Measurements from ENCODE around the gene PLB1. TPM values are rescaled to one million over a fixed set of nuclear protein-coding genes. Genes with fewer than 3 reads are reported as not detected.
A peak's percentile ranks its signal among the peaks of the same experiment; 100 is the strongest.

The PLB1 gene
- total and polyA plus RNA-seq, 7 experiments from 2014 or later = 0.47 to 6.4 (median 1.2) TPM

DNA sequence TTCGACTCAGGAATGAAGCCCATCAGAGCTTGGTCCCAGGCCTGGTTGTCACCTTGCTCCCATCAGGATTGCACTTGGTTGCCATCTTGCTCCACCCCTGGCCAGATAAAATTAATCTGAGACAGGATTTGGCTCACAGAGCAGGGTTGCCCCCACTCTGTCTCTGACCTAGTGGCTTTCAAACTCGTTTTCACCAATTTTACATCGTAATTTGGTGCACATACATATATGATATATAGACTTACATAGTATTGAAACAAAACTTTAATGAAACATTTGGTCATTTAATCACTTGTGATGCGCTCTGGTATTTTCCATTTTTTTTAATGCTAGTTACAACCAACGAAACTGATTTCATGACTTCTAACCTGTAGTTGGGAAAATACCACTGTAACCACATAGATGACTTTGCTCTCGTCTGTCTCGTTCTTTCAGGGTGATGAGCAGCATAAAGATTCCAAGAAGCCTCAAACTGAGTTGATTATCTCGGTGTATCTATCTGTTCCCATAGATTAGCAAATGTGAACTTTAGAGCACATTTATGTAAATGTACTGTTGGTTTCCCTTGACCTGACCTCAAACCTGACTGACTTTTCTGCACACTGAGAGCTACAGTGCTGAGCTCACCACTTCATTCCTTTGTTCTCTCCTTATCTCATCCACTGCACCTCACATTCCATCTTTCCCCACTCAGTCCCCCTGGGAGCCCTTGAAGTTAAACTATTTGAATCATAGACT is 30.5 kb upstream of the PLB1 start:
- Mint-ChIP-seq H3K9me3 (peaks cover 0 to 26% (median 9%) of the 10 kb centered on the region in 11 donors), H3K4me1 (peaks cover 11 to 42% (median 12%) of the 10 kb centered on the region in 7 donors), H3K27ac (peak overlapping the region in 1 of 9 donors; percentile 24), H3K36me3 (peaks cover 0 to 15% (median 5%) of the 10 kb centered on the region in 5 donors), H3K27me3 (peaks cover 0 to 14% (median 5%) of the 10 kb centered on the region in 5 donors), H3K4me3 (peak overlapping the region in 1 of 10 donors; percentile 37)
- ChIA-PET CTCF (no interaction called here), POLR2A (interaction anchor here (0.5 kb wide), 1 partner anchor 18 kb away, joined by 3 read pairs; no protein-coding TSS in a partner anchor)
- intact Hi-C loops (cut with micrococcal nuclease) = no loop called here
- no peaks in the 10 kb centered on the region for H3K9me3 ChIP-seq (ENCODE audit: control insufficient read depth in 2 of 3, low read length in 3 of 3)
- peaks cover 0 to 3% of the 10 kb centered on the region in 2 donors for H3K4me1 ChIP-seq (ENCODE audit: control insufficient read depth in 2 of 2, insufficient read depth in 2 of 2, low read length in 2 of 2)
- no peaks in the 10 kb centered on the region for H3K36me3 ChIP-seq (ENCODE audit: control insufficient read depth in 2 of 3, insufficient read depth in 3 of 3, low read length in 3 of 3)
- ATAC-seq (peak; percentile 48), DNase-seq (no peak)
- H3K4me3 ChIP-seq (ENCODE audit: low read length) = no peak overlapping the region
- H3K27me3 ChIP-seq (ENCODE audit: control insufficient read depth in 2 of 2, insufficient read depth in 2 of 2, low read length in 2 of 2) = no peaks in the 10 kb centered on the region
- no peak overlapping the region for H3K27ac ChIP-seq (ENCODE audit: low read depth, low read length)

DNA sequence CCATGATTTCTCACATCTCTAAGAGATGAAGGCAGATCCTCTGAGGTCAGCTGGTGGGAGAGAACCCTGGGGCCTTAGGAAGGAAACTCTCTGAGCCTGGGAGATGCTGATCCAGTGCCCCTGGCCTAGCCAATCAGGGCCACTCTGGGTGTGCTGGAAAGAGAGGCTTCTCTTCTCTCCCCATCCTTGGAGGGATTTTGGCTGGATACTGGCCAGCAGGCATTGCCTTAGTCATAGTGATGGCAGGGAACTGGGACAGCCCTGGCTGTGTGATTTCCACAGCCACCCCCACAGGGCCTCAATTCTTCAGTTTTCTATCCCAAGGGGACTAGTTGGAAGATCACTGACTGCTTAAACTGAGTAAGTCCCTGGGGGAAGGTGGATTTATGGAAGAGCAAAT is 26.6 kb upstream of the PLB1 start:
- intact Hi-C loops (cut with micrococcal nuclease) = no loop called here
- ChIA-PET POLR2A (no interaction called here), CTCF (interaction anchor here (0.8 kb wide), 1 partner anchor 23 kb away, joined by 3 read pairs; no protein-coding TSS in a partner anchor)
- ATAC-seq (no peak), DNase-seq (no peak)
- Histone ChIP-seq H3K36me3 (ENCODE audit: control insufficient read depth in 2 of 3, insufficient read depth in 3 of 3, low read length in 3 of 3) (no peaks in the 10 kb centered on the region), H3K27me3 (ENCODE audit: control insufficient read depth in 2 of 2, insufficient read depth in 2 of 2, low read length in 2 of 2) (no peaks in the 10 kb centered on the region), H3K4me3 (ENCODE audit: low read length) (no peak overlapping the region), H3K4me1 (ENCODE audit: control insufficient read depth in 2 of 2, insufficient read depth in 2 of 2, low read length in 2 of 2) (peaks cover 0 to 9% of the 10 kb centered on the region in 2 donors), H3K27ac (ENCODE audit: low read depth, low read length) (no peak overlapping the region), H3K9me3 (ENCODE audit: control insufficient read depth in 2 of 3, low read length in 3 of 3) (no peaks in the 10 kb centered on the region)
- H3K27me3 Mint-ChIP-seq = peaks cover 0 to 3% (median 0%) of the 10 kb centered on the region in 5 donors
- peaks cover 0 to 4% (median 0%) of the 10 kb centered on the region in 11 donors for H3K9me3 Mint-ChIP-seq
- peaks cover 19 to 38% (median 25%) of the 10 kb centered on the region in 7 donors for H3K4me1 Mint-ChIP-seq
- peak overlapping the region in 1 of 9 donors; percentile 70 for H3K27ac Mint-ChIP-seq
- H3K36me3 Mint-ChIP-seq = no peaks in the 10 kb centered on the region
- H3K4me3 Mint-ChIP-seq = peak overlapping the region in 1 of 10 donors; percentile 1

DNA sequence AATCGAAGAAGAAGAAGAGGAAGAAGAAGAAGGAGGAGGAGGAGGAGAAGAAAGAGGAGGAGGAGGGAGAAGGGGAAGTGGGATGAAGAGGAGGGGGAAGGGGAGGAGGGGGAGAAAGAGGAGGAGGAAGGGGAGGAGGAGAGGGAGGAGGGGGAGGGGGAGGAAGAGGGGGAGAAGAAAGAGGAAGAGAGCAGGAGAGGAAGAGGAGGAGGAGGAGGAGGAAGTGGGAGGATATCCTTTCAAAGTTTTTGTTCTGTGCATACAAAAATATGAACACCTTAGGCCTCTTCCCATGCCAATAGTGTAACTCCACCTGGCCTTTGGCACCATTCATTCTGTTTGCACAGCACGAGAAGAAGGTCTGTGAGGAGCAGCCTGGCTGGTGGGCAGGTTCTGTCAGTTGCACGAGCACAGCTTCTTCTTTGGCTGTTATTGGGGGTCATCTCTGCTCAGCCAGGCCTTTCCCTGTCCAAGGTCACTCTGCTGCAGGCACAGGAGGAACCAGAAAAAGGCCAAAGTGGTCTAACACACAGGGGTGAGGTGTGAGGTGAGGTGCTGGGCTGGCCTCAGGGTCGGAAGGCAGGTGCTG is 25.8 kb upstream of the PLB1 start:
- H3K4me1 Mint-ChIP-seq = peaks cover 19 to 32% (median 25%) of the 10 kb centered on the region in 7 donors
- no peaks in the 10 kb centered on the region for H3K36me3 ChIP-seq (ENCODE audit: control insufficient read depth in 2 of 3, insufficient read depth in 3 of 3, low read length in 3 of 3)
- no peak overlapping the region for H3K4me3 ChIP-seq (ENCODE audit: low read length)
- intact Hi-C loops (cut with micrococcal nuclease) = no loop called here
- POLR2A ChIA-PET = no interaction called here
- peak overlapping the region in 2 of 9 donors; percentile 2 to 70 for H3K27ac Mint-ChIP-seq
- peaks cover 0 to 3% (median 0%) of the 10 kb centered on the region in 5 donors for H3K27me3 Mint-ChIP-seq
- H3K36me3 Mint-ChIP-seq = no peaks in the 10 kb centered on the region
- peaks cover 0 to 4% (median 0%) of the 10 kb centered on the region in 11 donors for H3K9me3 Mint-ChIP-seq
- H3K27me3 ChIP-seq (ENCODE audit: control insufficient read depth in 2 of 2, insufficient read depth in 2 of 2, low read length in 2 of 2) = no peaks in the 10 kb centered on the region
- H3K9me3 ChIP-seq (ENCODE audit: control insufficient read depth in 2 of 3, low read length in 3 of 3) = no peaks in the 10 kb centered on the region
- peaks cover 0 to 9% of the 10 kb centered on the region in 2 donors for H3K4me1 ChIP-seq (ENCODE audit: control insufficient read depth in 2 of 2, insufficient read depth in 2 of 2, low read length in 2 of 2)
- no peak overlapping the region for H3K27ac ChIP-seq (ENCODE audit: low read depth, low read length)
- CTCF ChIA-PET = no interaction called here
- ATAC-seq (no peak), DNase-seq (no peak)
- H3K4me3 Mint-ChIP-seq = peak overlapping the region in 1 of 10 donors; percentile 50

DNA sequence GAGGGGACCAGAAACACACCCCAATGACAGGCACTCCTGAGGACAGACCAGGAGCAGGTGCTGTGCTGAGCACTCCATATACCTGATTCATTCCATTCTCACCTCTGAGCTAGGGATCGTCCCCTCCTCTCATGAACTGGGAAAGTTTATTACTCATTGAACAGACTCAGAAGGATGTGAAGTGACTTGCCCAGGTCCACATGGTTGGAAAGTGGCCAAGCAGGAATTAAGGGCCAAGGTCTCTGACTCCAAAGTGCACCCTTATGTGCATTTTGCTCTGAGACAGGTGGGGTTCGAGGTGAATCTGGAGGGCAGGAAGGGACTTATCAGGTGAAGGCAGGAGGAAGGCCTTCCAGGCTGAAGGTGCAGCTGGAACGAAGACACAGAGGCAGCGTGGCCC is 25.1 kb upstream of the PLB1 start:
- intact Hi-C loops (cut with micrococcal nuclease) = no loop called here
- DNase-seq = no peak
- H3K36me3 Mint-ChIP-seq = no peaks in the 10 kb centered on the region
- ATAC-seq = no peak
- Histone ChIP-seq H3K4me1 (ENCODE audit: control insufficient read depth in 2 of 2, insufficient read depth in 2 of 2, low read length in 2 of 2) (peaks cover 0 to 9% of the 10 kb centered on the region in 2 donors), H3K36me3 (ENCODE audit: control insufficient read depth in 2 of 3, insufficient read depth in 3 of 3, low read length in 3 of 3) (no peaks in the 10 kb centered on the region), H3K9me3 (ENCODE audit: control insufficient read depth in 2 of 3, low read length in 3 of 3) (no peaks in the 10 kb centered on the region), H3K27ac (ENCODE audit: low read depth, low read length) (no peak overlapping the region), H3K27me3 (ENCODE audit: control insufficient read depth in 2 of 2, insufficient read depth in 2 of 2, low read length in 2 of 2) (no peaks in the 10 kb centered on the region), H3K4me3 (ENCODE audit: low read length) (no peak overlapping the region)
- H3K9me3 Mint-ChIP-seq = peaks cover 0 to 7% (median 0%) of the 10 kb centered on the region in 11 donors
- peaks cover 0 to 7% (median 0%) of the 10 kb centered on the region in 5 donors for H3K27me3 Mint-ChIP-seq
- H3K4me3 Mint-ChIP-seq = no peak overlapping the region
- ChIA-PET POLR2A (no interaction called here), CTCF (no interaction called here)
- H3K4me1 Mint-ChIP-seq = peaks cover 19 to 27% (median 25%) of the 10 kb centered on the region in 7 donors
- peak overlapping the region in 1 of 9 donors; percentile 68 for H3K27ac Mint-ChIP-seq

DNA sequence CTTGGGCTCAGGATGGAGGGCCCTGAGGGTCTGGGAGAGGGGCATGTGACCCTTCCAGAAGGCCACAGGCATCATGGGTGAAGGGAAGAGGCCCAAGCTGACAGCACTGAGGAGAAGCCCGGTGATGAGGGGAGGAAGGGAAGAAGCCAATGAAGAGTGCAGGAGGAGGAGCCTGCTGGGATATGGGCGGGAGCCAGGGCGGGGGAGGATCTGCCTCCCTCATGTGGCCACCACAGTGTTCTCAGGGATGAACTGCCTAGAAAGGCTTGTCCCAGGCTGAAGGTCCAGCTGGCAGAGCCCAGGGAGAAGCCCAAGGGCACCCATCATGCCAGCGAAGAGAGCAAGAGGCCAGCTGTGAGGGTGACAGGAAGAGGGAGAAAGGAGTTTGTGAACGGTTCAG is 24.6 kb upstream of the PLB1 start:
- Histone ChIP-seq H3K4me1 (ENCODE audit: control insufficient read depth in 2 of 2, insufficient read depth in 2 of 2, low read length in 2 of 2) (peaks cover 0 to 9% of the 10 kb centered on the region in 2 donors), H3K9me3 (ENCODE audit: control insufficient read depth in 2 of 3, low read length in 3 of 3) (no peaks in the 10 kb centered on the region), H3K36me3 (ENCODE audit: control insufficient read depth in 2 of 3, insufficient read depth in 3 of 3, low read length in 3 of 3) (no peaks in the 10 kb centered on the region), H3K4me3 (ENCODE audit: low read length) (no peak overlapping the region), H3K27ac (ENCODE audit: low read depth, low read length) (no peak overlapping the region), H3K27me3 (ENCODE audit: control insufficient read depth in 2 of 2, insufficient read depth in 2 of 2, low read length in 2 of 2) (no peaks in the 10 kb centered on the region)
- ChIA-PET CTCF (no interaction called here), POLR2A (no interaction called here)
- Mint-ChIP-seq H3K36me3 (no peaks in the 10 kb centered on the region), H3K27me3 (peaks cover 0 to 7% (median 0%) of the 10 kb centered on the region in 5 donors), H3K4me1 (peaks cover 19 to 27% (median 25%) of the 10 kb centered on the region in 7 donors), H3K9me3 (peaks cover 0 to 7% (median 0%) of the 10 kb centered on the region in 11 donors), H3K4me3 (no peak overlapping the region), H3K27ac (peak overlapping the region in 1 of 9 donors; percentile 68)
- ATAC-seq = no peak
- no peak for DNase-seq
- intact Hi-C loops (cut with micrococcal nuclease) = no loop called here

DNA sequence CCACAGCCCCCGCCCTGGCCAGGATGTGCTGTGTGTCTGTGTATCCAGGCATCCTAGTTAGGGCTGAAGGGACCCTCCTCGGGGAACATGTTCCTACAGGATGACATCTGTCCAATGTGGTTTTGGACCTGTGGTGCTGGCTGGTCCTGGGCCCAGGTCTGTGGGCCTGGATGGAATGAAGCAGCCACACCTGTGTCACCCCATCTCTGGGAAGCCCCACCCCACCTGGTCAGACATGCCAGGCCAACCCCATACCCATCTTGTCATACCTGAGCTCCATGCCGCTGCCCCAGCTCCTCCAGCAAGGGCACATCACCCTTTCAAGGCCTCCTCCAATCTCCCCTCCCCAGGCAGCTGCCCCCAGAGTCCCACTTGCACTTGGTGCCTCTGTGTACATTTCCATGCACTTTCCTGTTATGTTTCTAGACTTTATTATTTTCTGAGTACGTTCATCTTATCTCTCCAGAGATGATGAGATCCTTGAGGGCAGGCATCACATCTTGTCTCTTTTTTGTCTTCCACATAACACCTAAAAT is 24.1 kb upstream of the PLB1 start:
- Histone ChIP-seq H3K4me1 (ENCODE audit: control insufficient read depth in 2 of 2, insufficient read depth in 2 of 2, low read length in 2 of 2) (peaks cover 0 to 9% of the 10 kb centered on the region in 2 donors), H3K9me3 (ENCODE audit: control insufficient read depth in 2 of 3, low read length in 3 of 3) (no peaks in the 10 kb centered on the region), H3K27me3 (ENCODE audit: control insufficient read depth in 2 of 2, insufficient read depth in 2 of 2, low read length in 2 of 2) (no peaks in the 10 kb centered on the region), H3K36me3 (ENCODE audit: control insufficient read depth in 2 of 3, insufficient read depth in 3 of 3, low read length in 3 of 3) (no peaks in the 10 kb centered on the region), H3K27ac (ENCODE audit: low read depth, low read length) (no peak overlapping the region), H3K4me3 (ENCODE audit: low read length) (no peak overlapping the region)
- ChIA-PET POLR2A (no interaction called here), CTCF (no interaction called here)
- H3K36me3 Mint-ChIP-seq = no peaks in the 10 kb centered on the region
- intact Hi-C loops (cut with micrococcal nuclease) = no loop called here
- peaks cover 17 to 27% (median 25%) of the 10 kb centered on the region in 7 donors for H3K4me1 Mint-ChIP-seq
- peaks cover 0 to 7% (median 0%) of the 10 kb centered on the region in 11 donors for H3K9me3 Mint-ChIP-seq
- DNase-seq (no peak), ATAC-seq (no peak)
- peak overlapping the region in 2 of 9 donors; percentile 25 to 42 for H3K27ac Mint-ChIP-seq
- H3K4me3 Mint-ChIP-seq = no peak overlapping the region
- H3K27me3 Mint-ChIP-seq = peaks cover 0 to 7% (median 0%) of the 10 kb centered on the region in 5 donors

Data from naive thymus-derived CD4-positive, alpha-beta T cell (primary cell).